Neural cell (in vitro differentiated cells): ENCODE results near the gene PNMA6F. TPM values are rescaled to one million over a fixed set of nuclear protein-coding genes. Genes with fewer than 3 reads are reported as not detected.

Experiments
- H2AFZ ChIP-seq: fragments of 200-600, 300-800 bp; sonication (generic), shearing (Covaris generic); 2 replicates; pipeline ENCODE4 v1.6.0; 2014; ENCODE audit warnings: low read depth, mild to moderate bottlenecking, antibody characterized with exemption, low read length, moderate library complexity
- H3F3A ChIP-seq: fragments of 200-600 bp; shearing (Covaris generic); 2 replicates; pipeline ENCODE4 v1.6.1; 2016; ENCODE audit warnings: mild to moderate bottlenecking, moderate library complexity, mixed read lengths, antibody characterized with exemption, low read length; ENCODE audit not compliant: insufficient read depth, poor library complexity, severe bottlenecking
- H3K27ac ChIP-seq: fragments of 200-600, 300-800 bp; sonication (generic), shearing (Covaris generic); 2 replicates; pipeline ENCODE4 v1.5.1; 2014; ENCODE audit warnings: mild to moderate bottlenecking, low read length, moderate library complexity
- H3K27me3 ChIP-seq: fragments of 300-800, 200-600 bp; sonication (generic), shearing (Covaris generic); 2 replicates; pipeline ENCODE4 v1.6.0; 2014; ENCODE audit warnings: mild to moderate bottlenecking, low read depth, low read length, moderate library complexity; ENCODE audit not compliant: insufficient read depth
- H3K36me3 ChIP-seq: fragments of 300-800, 200-600 bp; sonication (generic), shearing (Covaris generic); 2 replicates; pipeline ENCODE4 v1.5.1; 2014; ENCODE audit warnings: mild to moderate bottlenecking, antibody characterized with exemption, low read length, moderate library complexity; ENCODE audit not compliant: insufficient read depth
- H3K4me2 ChIP-seq: fragments of 300-800, 200-600 bp; sonication (generic), shearing (Covaris generic); 2 replicates; pipeline ENCODE4 v1.6.0; 2014; ENCODE audit warnings: mild to moderate bottlenecking, low read length
- H3K4me3 ChIP-seq: fragments of 300-800, 200-600 bp; sonication (generic), shearing (Covaris generic); 2 replicates; pipeline ENCODE4 v1.5.1; 2014; ENCODE audit warnings: mild to moderate bottlenecking, low read length, moderate library complexity
- H3K79me2 ChIP-seq: fragments of 200-600 bp; shearing (Covaris generic); replicated peaks from 2 replicates; pipeline ENCODE4 v1.6.0; 2014; ENCODE audit warnings: mild to moderate bottlenecking, low read length, moderate library complexity; ENCODE audit not compliant: insufficient read depth
- H3K9ac ChIP-seq: fragments of 300-800, 200-600 bp; sonication (generic), shearing (Covaris generic); 2 replicates; pipeline ENCODE4 v1.6.1; 2016; ENCODE audit warnings: mild to moderate bottlenecking, low read length, mixed read lengths
- H3K9me2 ChIP-seq: fragments of 200-600 bp; shearing (Covaris generic); 2 replicates; pipeline ENCODE4 v1.6.1; 2016; ENCODE audit warnings: mild to moderate bottlenecking, low read length, mixed read lengths; ENCODE audit not compliant: insufficient read depth
- H3K9me3 ChIP-seq: fragments of 200-600, 300-800 bp; sonication (generic), shearing (Covaris generic); 2 replicates; pipeline ENCODE4 v1.6.1; 2016; ENCODE audit warnings: mild to moderate bottlenecking, mixed run types, low read length, moderate library complexity, mixed read lengths
- H4K20me1 ChIP-seq: fragments of 200-600 bp; shearing (Covaris generic); 2 replicates; pipeline ENCODE4 v1.6.1; 2016; ENCODE audit warnings: mild to moderate bottlenecking, mixed run types; ENCODE audit not compliant: insufficient read depth
- EP300 ChIP-seq: fragments of 450-650 bp; conservative IDR thresholded peaks from 2 replicates; pipeline ENCODE4 v1.6.1; 2014; ENCODE audit warnings: antibody characterized with exemption, mild to moderate bottlenecking, moderate library complexity; ENCODE audit not compliant: poor library complexity, severe bottlenecking
- EZH2 ChIP-seq: fragments of 200-600, 300-800 bp; shearing (Covaris generic), sonication (generic); IDR thresholded peaks from 2 replicates; pipeline ENCODE4 v1.6.1; 2014; ENCODE audit warnings: antibody characterized with exemption, low read length, borderline replicate concordance, mild to moderate bottlenecking; ENCODE audit not compliant: insufficient read depth, poor library complexity, severe bottlenecking
- MXI1 ChIP-seq: fragments of 450-650 bp; conservative IDR thresholded peaks from 2 replicates; pipeline ENCODE4 v1.6.1; 2014; ENCODE audit warnings: antibody characterized with exemption, mild to moderate bottlenecking; ENCODE audit not compliant: poor library complexity, severe bottlenecking
- POLR2AphosphoS5 ChIP-seq: IDR thresholded peaks from 2 replicates; pipeline ENCODE4 v1.6.1; 2012
- RAD21 ChIP-seq: fragments of 450-650 bp; conservative IDR thresholded peaks from 2 replicates; pipeline ENCODE4 v1.6.1; 2014; ENCODE audit warnings: antibody characterized with exemption, mild to moderate bottlenecking, moderate library complexity
- REST ChIP-seq: IDR thresholded peaks from 2 replicates; pipeline ENCODE4 v1.6.1; 2012; ENCODE audit warnings: borderline replicate concordance
- SMC3 ChIP-seq: fragments of 450-650 bp; conservative IDR thresholded peaks from 2 replicates; pipeline ENCODE4 v1.6.1; 2014; ENCODE audit warnings: antibody characterized with exemption, mild to moderate bottlenecking, moderate library complexity; ENCODE audit not compliant: poor library complexity
- TAF1 ChIP-seq: IDR thresholded peaks from 2 replicates; pipeline ENCODE4 v1.6.1; 2012; ENCODE audit warnings: low read depth
- polyA plus RNA-seq: library from polyadenylated mRNA; depleted of rRNA; stranded (reverse); fragments of >200 nt; gene quantifications from 2 replicates; pipeline ENCODE4 v1.2.3, GENCODE V29; 2014
- TF ChIP-seq, protein P1 (sequence below): fragments of 450-650 bp; IDR thresholded peaks from 2 replicates; pipeline ENCODE4 v1.5.1; 2014; ENCODE audit warnings: antibody characterized with exemption, mild to moderate bottlenecking, moderate library complexity; ENCODE audit not compliant: poor library complexity, severe bottlenecking

The PNMA6F gene
- polyA plus RNA-seq, 1 donor from 2014 or later: 0.77 TPM

- TF ChIP-seq REST (no peak), MXI1 (no peak), POLR2AphosphoS5 (no peak), EZH2 (no peak), SMC3 (no peak), TAF1 (no peak), EP300 (no peak), RAD21 (no peak)
- TF ChIP-seq, protein P1, sequence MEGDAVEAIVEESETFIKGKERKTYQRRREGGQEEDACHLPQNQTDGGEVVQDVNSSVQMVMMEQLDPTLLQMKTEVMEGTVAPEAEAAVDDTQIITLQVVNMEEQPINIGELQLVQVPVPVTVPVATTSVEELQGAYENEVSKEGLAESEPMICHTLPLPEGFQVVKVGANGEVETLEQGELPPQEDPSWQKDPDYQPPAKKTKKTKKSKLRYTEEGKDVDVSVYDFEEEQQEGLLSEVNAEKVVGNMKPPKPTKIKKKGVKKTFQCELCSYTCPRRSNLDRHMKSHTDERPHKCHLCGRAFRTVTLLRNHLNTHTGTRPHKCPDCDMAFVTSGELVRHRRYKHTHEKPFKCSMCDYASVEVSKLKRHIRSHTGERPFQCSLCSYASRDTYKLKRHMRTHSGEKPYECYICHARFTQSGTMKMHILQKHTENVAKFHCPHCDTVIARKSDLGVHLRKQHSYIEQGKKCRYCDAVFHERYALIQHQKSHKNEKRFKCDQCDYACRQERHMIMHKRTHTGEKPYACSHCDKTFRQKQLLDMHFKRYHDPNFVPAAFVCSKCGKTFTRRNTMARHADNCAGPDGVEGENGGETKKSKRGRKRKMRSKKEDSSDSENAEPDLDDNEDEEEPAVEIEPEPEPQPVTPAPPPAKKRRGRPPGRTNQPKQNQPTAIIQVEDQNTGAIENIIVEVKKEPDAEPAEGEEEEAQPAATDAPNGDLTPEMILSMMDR: no peak
- Histone ChIP-seq H3K9me3 (no peaks in the 10 kb centered on the region), H4K20me1 (no peaks in the 10 kb centered on the region), H3F3A (no peaks in the 10 kb centered on the region), H3K27ac (no peak overlapping the region), H3K9me2 (no peaks in the 10 kb centered on the region), H2AFZ (no peak overlapping the region), H3K4me3 (no peak overlapping the region), H3K27me3 (no peaks in the 10 kb centered on the region), H3K4me2 (no peak overlapping the region), H3K79me2 (peaks cover 11% of the 10 kb centered on the region), H3K9ac (no peak overlapping the region), H3K36me3 (no peaks in the 10 kb centered on the region)
Measured at GRCh38 chrX:153336988-153337387, 15.4 kb upstream of the PNMA6F start.

GRCh38 chrX:153336121-153336894 lies 14.7 kb upstream of the PNMA6F start:
- Histone ChIP-seq H3K4me2 (no peak overlapping the region), H3K79me2 (peaks cover 11% of the 10 kb centered on the region), H4K20me1 (no peaks in the 10 kb centered on the region)

More at GRCh38 chrX:153336121-153336894, 14.7 kb upstream of the PNMA6F start:
- Histone ChIP-seq H3K9me3 (no peaks in the 10 kb centered on the region), H3K4me3 (no peak overlapping the region), H2AFZ (no peak overlapping the region), H3K9ac (no peak overlapping the region), H3K9me2 (no peaks in the 10 kb centered on the region), H3F3A (no peaks in the 10 kb centered on the region), H3K27ac (no peak overlapping the region), H3K36me3 (no peaks in the 10 kb centered on the region), H3K27me3 (no peaks in the 10 kb centered on the region)
- TF ChIP-seq EZH2 (no peak), REST (no peak), MXI1 (no peak)
- TF ChIP-seq, protein P1: no peak
